Measurements from ENCODE around the gene KCNH5.

DNA sequence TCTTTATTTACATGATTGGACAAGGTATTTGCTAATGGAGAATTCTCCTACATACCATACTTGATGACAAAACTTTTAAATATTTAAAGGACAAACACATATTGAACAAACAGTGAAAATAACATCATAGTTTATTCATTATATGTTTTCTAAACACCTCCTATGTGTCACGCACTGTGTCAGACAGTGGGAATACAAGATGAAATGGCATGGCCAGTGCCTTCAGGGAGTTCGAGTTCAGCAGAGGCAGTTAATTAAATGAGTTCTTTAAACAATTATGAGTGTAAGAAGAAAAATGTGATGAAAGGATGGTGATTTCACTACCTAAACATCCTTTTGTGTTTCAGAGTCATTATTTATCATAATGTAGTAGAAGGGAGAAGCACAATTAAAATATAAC lies 159.8 kb downstream of the KCNH5 start:
- no peak for TF ChIP-seq EZH2phosphoT487 (IDR thresholded peaks at IDR 0.05; ENCODE audit: low read length)
- TF ChIP-seq, protein P1, sequence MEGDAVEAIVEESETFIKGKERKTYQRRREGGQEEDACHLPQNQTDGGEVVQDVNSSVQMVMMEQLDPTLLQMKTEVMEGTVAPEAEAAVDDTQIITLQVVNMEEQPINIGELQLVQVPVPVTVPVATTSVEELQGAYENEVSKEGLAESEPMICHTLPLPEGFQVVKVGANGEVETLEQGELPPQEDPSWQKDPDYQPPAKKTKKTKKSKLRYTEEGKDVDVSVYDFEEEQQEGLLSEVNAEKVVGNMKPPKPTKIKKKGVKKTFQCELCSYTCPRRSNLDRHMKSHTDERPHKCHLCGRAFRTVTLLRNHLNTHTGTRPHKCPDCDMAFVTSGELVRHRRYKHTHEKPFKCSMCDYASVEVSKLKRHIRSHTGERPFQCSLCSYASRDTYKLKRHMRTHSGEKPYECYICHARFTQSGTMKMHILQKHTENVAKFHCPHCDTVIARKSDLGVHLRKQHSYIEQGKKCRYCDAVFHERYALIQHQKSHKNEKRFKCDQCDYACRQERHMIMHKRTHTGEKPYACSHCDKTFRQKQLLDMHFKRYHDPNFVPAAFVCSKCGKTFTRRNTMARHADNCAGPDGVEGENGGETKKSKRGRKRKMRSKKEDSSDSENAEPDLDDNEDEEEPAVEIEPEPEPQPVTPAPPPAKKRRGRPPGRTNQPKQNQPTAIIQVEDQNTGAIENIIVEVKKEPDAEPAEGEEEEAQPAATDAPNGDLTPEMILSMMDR (IDR thresholded peaks at IDR 0.05; ENCODE audit: low read length) = no peak

Measured in MM.1S (cell line).